ENCODE data around the gene RICTOR. TPM values are rescaled to one million over a fixed set of nuclear protein-coding genes. Genes with fewer than 3 reads are reported as not detected.

RICTOR gene
- total RNA-seq, 2 experiments from 2014 or later, result 25.0 to 26.1 TPM

- Mint-ChIP-seq H3K27ac (no peak overlapping the region), H3K4me1 (ENCODE audit: low read depth) (peaks cover 4% of the 10 kb centered on the region), H3K4me3 (no peak overlapping the region), H3K9me3 (no peaks in the 10 kb centered on the region), H3K36me3 (ENCODE audit: low read depth) (no peaks in the 10 kb centered on the region), H3K27me3 (ENCODE audit: low read depth) (peaks cover 1% of the 10 kb centered on the region)
- intact Hi-C loops (cut with micrococcal nuclease), result loop anchor here (1.0 kb wide), 1 partner anchor 9 kb away; no protein-coding TSS in a partner anchor
- no peak for DNase-seq
- CTCF ChIA-PET, result interaction anchor here (2.5 kb wide), 1 partner anchor 13 kb away, joined by 15 read pairs; no protein-coding TSS in a partner anchor
Observed at GRCh38 chr5:39092581-39093351, 18.6 kb upstream of the RICTOR start.

DNA sequence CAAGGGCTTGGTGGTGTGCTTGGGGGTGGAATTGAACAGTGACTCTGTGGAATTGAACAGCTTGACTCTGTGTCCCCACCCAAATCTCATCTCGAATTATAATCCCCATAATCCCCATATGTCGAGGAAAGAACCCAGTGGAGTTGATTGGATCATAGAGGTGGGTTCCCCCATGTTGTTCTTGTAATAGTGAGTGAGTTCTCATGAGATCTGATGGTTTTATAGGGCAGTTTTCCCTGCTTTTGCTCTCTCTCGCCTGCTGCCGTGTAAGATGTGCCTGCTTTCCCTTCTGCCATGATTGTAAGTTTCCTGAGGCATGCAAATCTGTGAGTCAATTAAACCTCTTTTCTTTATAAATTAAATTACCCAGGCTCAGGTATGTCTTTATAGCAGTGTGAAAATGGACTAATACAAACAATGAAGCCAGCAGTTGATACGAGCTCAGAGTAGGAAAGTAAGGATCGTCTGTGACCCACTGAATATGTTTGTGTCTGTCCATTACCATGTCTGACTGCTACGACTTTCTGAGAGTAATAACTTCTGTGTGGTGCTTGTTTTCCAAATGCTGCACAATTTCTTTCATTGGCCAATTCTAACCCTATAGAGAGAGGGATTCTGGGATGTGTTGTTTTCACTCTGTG, 17.9 kb upstream of the RICTOR start:
- Mint-ChIP-seq H3K4me1 (ENCODE audit: low read depth) (peaks cover 4% of the 10 kb centered on the region), H3K27me3 (ENCODE audit: low read depth) (peaks cover 1% of the 10 kb centered on the region), H3K4me3 (no peak overlapping the region), H3K9me3 (no peaks in the 10 kb centered on the region), H3K36me3 (ENCODE audit: low read depth) (no peaks in the 10 kb centered on the region), H3K27ac (no peak overlapping the region)
- intact Hi-C loops (cut with micrococcal nuclease), result no loop called here
- DNase-seq, result no peak
- CTCF ChIA-PET, result interaction anchor here (2.5 kb wide), 1 partner anchor 12 kb away, joined by 15 read pairs; no protein-coding TSS in a partner anchor

DNA sequence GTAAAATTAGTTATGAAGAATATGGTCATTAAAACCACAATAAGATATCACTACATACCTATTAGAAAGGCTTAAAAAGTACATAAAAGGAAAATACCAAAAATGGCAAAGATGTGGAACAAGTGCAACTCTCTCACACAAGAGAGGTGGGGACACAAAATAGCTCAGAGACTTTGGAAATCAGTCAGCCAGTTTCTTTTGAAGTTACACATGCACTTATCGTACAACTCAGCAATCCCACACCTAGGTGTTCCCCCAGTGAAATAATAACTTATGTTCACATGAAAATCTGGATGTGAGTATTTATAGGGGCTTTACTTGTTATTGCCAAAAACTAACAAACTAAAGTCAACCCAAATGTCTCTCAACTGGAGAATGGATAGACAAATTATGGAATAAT, 9.8 kb upstream of the RICTOR start:
- intact Hi-C loops (cut with micrococcal nuclease), result no loop called here
- Mint-ChIP-seq H3K4me1 (ENCODE audit: low read depth) (peaks cover 14% of the 10 kb centered on the region), H3K36me3 (ENCODE audit: low read depth) (no peaks in the 10 kb centered on the region), H3K9me3 (peaks cover 3% of the 10 kb centered on the region), H3K27me3 (ENCODE audit: low read depth) (peaks cover 16% of the 10 kb centered on the region), H3K4me3 (no peak overlapping the region), H3K27ac (no peak overlapping the region)
- CTCF ChIA-PET, result no interaction called here
- DNase-seq, result no peak

GRCh38 chr5:39082995-39083394, 8.8 kb upstream of the RICTOR start:
- no peak overlapping the region for H3K4me3 Mint-ChIP-seq
- intact Hi-C loops (cut with micrococcal nuclease), result no loop called here
- no peak overlapping the region for H3K27ac Mint-ChIP-seq
- CTCF ChIA-PET, result no interaction called here
- H3K36me3 Mint-ChIP-seq (ENCODE audit: low read depth), result no peaks in the 10 kb centered on the region
- peak; percentile 32 for DNase-seq
- peaks cover 14% of the 10 kb centered on the region for H3K4me1 Mint-ChIP-seq (ENCODE audit: low read depth)
- peaks cover 18% of the 10 kb centered on the region for H3K27me3 Mint-ChIP-seq (ENCODE audit: low read depth)
- peaks cover 3% of the 10 kb centered on the region for H3K9me3 Mint-ChIP-seq

DNA sequence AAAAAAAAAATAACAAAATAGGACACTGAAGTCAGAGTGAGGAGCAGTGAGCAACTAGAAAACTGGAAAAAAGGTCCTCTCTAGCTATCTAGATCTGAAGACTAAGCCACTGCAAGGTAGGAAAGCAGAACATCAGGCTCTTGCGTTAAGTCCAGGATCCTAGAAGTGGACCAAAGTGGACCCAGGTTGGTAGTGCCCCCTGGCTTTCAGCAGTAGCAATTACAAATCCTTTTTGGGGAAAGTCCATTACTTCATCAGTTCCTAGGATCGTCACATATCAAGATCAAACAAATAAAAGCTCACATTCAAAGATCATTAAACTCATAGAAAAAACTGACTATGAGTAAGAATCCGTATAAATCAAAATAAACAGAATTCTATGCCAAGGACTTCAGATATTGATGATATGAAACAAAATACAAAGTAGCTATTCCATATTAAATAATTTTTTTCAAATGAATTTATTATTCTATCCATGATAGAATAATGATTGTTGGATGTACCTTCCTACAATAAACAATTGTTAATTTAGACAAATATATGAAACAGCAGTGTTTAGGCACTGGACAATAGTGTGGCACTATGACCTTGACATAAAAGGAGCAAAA, 6.5 kb upstream of the RICTOR start:
- Mint-ChIP-seq H3K36me3 (ENCODE audit: low read depth) (no peaks in the 10 kb centered on the region), H3K27me3 (ENCODE audit: low read depth) (peaks cover 34% of the 10 kb centered on the region), H3K27ac (no peak overlapping the region), H3K4me1 (ENCODE audit: low read depth) (peaks cover 24% of the 10 kb centered on the region), H3K4me3 (no peak overlapping the region), H3K9me3 (peaks cover 3% of the 10 kb centered on the region)
- CTCF ChIA-PET, result interaction anchor here (0.6 to 3.3 kb wide), 38 partner anchors 9 to 295 kb away, joined by 3 to 19 read pairs (median 4); no protein-coding TSS in a partner anchor
- DNase-seq, result peak; percentile 50
- intact Hi-C loops (cut with micrococcal nuclease), result loop anchor here (1.0 kb wide), 4 partner anchors 75 to 639 kb away; no protein-coding TSS in a partner anchor

GRCh38 chr5:39080168-39080567, 6.0 kb upstream of the RICTOR start:
- CTCF ChIA-PET, result interaction anchor here (0.6 to 3.3 kb wide), 23 partner anchors 8 to 639 kb away, joined by 3 to 19 read pairs (median 4); no protein-coding TSS in a partner anchor
- H3K4me1 Mint-ChIP-seq (ENCODE audit: low read depth), result peaks cover 27% of the 10 kb centered on the region
- H3K27me3 Mint-ChIP-seq (ENCODE audit: low read depth), result peaks cover 35% of the 10 kb centered on the region
- H3K4me3 Mint-ChIP-seq, result no peak overlapping the region
- no peak overlapping the region for H3K27ac Mint-ChIP-seq
- DNase-seq, result no peak
- intact Hi-C loops (cut with micrococcal nuclease), result loop anchor here (1.0 kb wide), 4 partner anchors 75 to 639 kb away; no protein-coding TSS in a partner anchor
- H3K9me3 Mint-ChIP-seq, result peaks cover 3% of the 10 kb centered on the region
- no peaks in the 10 kb centered on the region for H3K36me3 Mint-ChIP-seq (ENCODE audit: low read depth)

GRCh38 chr5:39079147-39079546, 4.9 kb upstream of the RICTOR start:
- Mint-ChIP-seq H3K36me3 (ENCODE audit: low read depth) (no peaks in the 10 kb centered on the region), H3K27me3 (ENCODE audit: low read depth) (peaks cover 35% of the 10 kb centered on the region), H3K4me1 (ENCODE audit: low read depth) (peaks cover 27% of the 10 kb centered on the region), H3K9me3 (peaks cover 3% of the 10 kb centered on the region), H3K27ac (no peak overlapping the region), H3K4me3 (no peak overlapping the region)
- CTCF ChIA-PET, result interaction anchor here (0.6 to 3.3 kb wide), 8 partner anchors 7 to 638 kb away, joined by 3 to 19 read pairs (median 4); no protein-coding TSS in a partner anchor
- DNase-seq, result no peak
- intact Hi-C loops (cut with micrococcal nuclease), result loop anchor here (5.0 kb wide), 1 partner anchor 58 kb away; no protein-coding TSS in a partner anchor

DNA sequence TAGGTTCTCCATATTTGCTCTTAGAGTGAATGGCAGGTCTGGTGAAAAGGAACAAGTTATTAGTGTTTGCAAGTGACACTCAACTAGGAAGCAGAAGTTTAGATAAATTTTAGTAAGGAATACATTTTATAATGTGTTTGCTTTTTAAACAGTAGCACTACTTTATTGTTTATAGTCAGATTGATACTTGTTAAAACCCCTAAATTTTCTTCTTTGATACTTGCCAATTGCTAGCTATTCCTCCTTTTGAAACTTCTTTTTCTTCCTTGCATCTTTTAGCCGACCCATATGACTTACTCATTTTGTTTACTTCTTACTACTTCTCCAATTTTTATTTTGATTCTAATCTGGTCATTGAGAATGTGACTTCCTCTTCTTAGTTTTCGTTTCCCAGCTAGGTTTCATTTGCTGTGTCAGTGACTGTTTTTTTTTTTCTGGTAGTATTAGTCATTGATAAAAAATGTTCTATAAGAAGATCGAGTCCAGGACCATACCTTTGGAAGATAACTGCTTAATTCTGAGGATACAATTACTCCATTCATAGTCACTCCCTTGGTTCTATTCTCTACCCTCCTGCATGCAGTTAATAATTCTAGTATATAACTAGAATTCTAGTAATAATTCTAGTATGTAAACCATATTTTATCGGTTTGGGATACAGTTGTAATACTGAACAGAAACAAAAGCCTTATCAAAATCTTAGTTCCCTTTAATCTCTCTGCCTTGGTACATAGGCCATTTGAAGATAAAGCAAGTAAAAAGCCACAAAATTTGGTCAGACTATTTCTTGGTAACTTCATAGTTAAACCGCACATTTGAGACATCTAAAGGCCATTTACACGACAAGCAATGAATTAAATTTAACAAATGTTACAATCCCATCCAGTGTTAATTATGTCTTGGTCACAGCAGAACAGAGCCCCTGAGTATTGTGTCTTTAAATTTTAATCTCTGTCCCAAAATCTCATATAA, 2.8 kb upstream of the RICTOR start:
- CTCF ChIA-PET, result interaction anchor here (0.6 kb wide), 1 partner anchor 20 kb away, joined by 6 read pairs; no protein-coding TSS in a partner anchor
- H3K4me3 Mint-ChIP-seq, result peak overlapping the region; percentile 14
- H3K9me3 Mint-ChIP-seq, result no peaks in the 10 kb centered on the region
- H3K4me1 Mint-ChIP-seq (ENCODE audit: low read depth), result peaks cover 22% of the 10 kb centered on the region
- H3K27ac Mint-ChIP-seq, result peak overlapping the region; percentile 38
- intact Hi-C loops (cut with micrococcal nuclease), result loop anchor here (5.0 kb wide), 1 partner anchor 60 kb away; no protein-coding TSS in a partner anchor
- peaks cover 2% of the 10 kb centered on the region for H3K36me3 Mint-ChIP-seq (ENCODE audit: low read depth)
- peaks cover 26% of the 10 kb centered on the region for H3K27me3 Mint-ChIP-seq (ENCODE audit: low read depth)
- DNase-seq, result no peak

DNA sequence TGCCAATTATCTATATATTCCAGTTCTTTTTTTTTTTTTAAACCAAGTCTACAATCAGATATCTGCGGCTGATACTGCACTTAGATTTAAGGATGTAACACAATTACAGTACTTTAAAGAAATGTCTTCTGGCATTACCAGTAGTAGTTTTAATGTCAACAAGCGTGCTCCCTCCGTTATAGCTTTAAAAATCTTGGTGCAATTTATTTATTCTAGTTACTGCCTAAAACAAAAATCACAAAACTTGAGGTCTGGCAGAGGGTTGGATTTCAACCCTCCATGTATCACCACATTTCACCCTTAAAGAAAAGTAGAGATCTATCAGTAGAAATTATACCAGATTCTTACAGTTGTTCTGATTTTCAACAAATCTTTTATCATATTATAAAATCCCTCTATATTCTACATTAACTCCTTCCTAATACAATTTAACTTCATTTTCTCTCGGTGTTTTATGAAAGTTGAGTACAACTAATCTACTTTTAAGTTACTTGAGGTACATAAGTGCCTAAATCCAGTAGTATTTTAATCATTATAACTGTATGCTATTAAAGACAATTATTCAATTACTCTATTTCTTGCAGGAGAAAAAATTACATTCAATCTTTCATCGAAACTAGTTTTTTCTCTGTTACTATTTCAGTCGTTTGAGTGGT, 2.0 kb upstream of the RICTOR start:
- Mint-ChIP-seq H3K4me3 (peak overlapping the region; percentile 12), H3K27me3 (ENCODE audit: low read depth) (peaks cover 24% of the 10 kb centered on the region), H3K4me1 (ENCODE audit: low read depth) (peaks cover 28% of the 10 kb centered on the region), H3K27ac (no peak overlapping the region), H3K9me3 (no peaks in the 10 kb centered on the region), H3K36me3 (ENCODE audit: low read depth) (peaks cover 3% of the 10 kb centered on the region)
- CTCF ChIA-PET, result interaction anchor here (0.6 to 1.5 kb wide), 5 partner anchors 20 to 997 kb away, joined by 3 to 7 read pairs (median 3); no protein-coding TSS in a partner anchor
- intact Hi-C loops (cut with micrococcal nuclease), result loop anchor here (5.0 kb wide), 1 partner anchor 61 kb away; no protein-coding TSS in a partner anchor
- DNase-seq, result no peak

DNA sequence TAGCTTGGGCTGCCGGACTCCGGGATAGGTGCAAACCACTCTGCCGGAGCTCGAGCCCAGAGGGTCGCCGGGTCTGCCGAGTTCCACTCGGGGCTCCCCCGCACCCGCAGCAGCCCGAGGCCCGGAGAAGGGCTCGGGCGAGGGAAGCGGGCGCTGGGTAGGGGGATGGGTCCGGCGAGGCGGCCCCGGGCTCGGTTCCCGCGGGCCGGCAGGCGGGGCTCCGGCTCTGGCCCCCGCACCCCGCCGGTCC, 507 bp downstream of the RICTOR start:
- Mint-ChIP-seq H3K4me3 (peak overlapping the region; percentile 92), H3K27ac (peak overlapping the region; percentile 88), H3K4me1 (ENCODE audit: low read depth) (peaks cover 31% of the 10 kb centered on the region), H3K9me3 (peaks cover under 1% of the 10 kb centered on the region), H3K27me3 (ENCODE audit: low read depth) (peaks cover 19% of the 10 kb centered on the region), H3K36me3 (ENCODE audit: low read depth) (peaks cover 11% of the 10 kb centered on the region)
- CTCF ChIA-PET, result interaction anchor here (0.6 to 1.2 kb wide), 2 partner anchors 12 to 69 kb away, joined by 3 to 4 read pairs; no protein-coding TSS in a partner anchor
- no peak for DNase-seq
- intact Hi-C loops (cut with micrococcal nuclease), result loop anchor here (2.0 to 5.0 kb wide), 6 partner anchors 15 to 1604 kb away; partner anchors contain the start of genes LIFR and PTGER4
